ENCODE results near the gene MAPK11.

The MAPK11 gene

DNA sequence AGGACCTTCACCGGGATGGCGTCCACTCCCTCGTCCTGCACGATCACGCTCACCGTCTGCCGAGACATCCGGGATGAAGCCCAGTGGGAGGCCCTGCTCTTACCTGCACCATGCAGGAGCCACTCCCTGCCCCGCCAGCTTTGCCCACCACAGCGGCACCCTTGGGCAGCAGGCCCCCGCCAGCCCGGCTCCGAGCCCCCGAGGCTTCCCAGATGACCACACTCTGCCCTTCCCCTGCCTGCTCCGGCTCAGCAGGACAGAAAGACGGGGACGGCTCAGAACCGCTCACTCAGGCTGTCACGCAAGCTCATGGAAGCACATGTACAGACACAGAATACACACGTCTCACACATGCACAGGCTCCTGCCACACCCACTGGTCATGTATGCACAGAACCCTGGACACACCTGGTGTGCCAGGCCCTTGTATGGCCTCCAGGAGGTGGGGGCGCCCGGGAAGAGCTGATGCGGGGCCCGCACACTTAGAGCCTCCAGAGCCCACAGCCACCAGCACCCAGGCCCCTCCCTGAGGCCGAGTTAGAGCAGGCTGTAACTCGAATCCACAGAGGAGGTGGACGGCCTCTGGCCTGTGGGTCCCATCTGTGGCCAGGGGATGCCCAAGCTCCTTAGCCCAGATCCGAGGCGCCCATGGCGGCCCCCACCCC, 8.9 kb upstream of the MAPK11 start:
- DNase-seq (ENCODE audit: low read depth), result no peak
- H3K4me3 ChIP-seq (ENCODE audit: low read depth, low read length), result no peak overlapping the region
- TF ChIP-seq, protein P1, sequence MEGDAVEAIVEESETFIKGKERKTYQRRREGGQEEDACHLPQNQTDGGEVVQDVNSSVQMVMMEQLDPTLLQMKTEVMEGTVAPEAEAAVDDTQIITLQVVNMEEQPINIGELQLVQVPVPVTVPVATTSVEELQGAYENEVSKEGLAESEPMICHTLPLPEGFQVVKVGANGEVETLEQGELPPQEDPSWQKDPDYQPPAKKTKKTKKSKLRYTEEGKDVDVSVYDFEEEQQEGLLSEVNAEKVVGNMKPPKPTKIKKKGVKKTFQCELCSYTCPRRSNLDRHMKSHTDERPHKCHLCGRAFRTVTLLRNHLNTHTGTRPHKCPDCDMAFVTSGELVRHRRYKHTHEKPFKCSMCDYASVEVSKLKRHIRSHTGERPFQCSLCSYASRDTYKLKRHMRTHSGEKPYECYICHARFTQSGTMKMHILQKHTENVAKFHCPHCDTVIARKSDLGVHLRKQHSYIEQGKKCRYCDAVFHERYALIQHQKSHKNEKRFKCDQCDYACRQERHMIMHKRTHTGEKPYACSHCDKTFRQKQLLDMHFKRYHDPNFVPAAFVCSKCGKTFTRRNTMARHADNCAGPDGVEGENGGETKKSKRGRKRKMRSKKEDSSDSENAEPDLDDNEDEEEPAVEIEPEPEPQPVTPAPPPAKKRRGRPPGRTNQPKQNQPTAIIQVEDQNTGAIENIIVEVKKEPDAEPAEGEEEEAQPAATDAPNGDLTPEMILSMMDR (IDR thresholded peaks at IDR 0.05; ENCODE audit: insufficient read depth, low read depth, low read length, missing control alignments), result no peak

DNA sequence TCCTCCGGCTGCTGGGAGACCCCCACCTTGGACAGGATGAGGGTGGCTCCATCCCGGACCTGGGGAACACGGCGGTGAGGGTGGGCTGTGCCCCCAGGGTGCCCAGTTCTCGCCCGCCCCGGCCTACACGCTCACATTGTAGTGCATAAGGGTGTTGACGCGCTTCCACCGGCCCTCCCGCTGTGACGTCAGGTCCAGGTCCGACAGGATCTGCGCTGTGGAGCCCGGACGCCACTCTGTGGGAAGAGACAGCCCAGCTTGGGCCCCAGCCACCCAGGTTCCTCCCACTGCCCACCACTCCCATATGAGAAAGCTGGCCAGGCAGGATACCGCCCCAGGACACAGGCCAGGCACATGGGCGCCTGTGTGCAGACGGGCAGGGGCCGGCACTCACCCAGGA, 8.3 kb upstream of the MAPK11 start:
- no peak overlapping the region for H3K4me3 ChIP-seq (ENCODE audit: low read depth, low read length)
- DNase-seq (ENCODE audit: low read depth), result no peak
- TF ChIP-seq, protein P1 (IDR thresholded peaks at IDR 0.05; ENCODE audit: insufficient read depth, low read depth, low read length, missing control alignments), result no peak

DNA sequence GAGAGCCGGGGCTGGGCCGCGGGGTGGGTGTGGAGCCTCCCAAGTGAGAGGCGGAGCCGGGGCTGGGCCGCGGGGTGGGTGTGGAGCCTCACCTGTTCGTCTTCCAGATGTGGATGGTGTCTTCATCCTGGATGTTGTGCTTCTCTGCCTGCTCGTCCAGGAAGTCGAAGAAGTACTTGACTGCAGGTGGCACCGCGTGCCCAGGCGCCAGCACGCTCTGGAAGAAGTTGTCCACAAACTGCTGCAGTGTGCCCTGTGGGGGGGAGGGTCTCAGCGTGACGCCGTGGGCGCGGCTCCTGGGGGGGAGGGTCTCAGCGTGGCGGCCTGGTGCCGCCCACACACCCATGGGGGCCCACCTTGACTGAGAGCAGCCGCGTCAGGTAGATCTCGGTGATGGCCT, 7.6 kb upstream of the MAPK11 start:
- DNase-seq (ENCODE audit: low read depth), result no peak
- H3K4me3 ChIP-seq (ENCODE audit: low read depth, low read length), result no peak overlapping the region

DNA sequence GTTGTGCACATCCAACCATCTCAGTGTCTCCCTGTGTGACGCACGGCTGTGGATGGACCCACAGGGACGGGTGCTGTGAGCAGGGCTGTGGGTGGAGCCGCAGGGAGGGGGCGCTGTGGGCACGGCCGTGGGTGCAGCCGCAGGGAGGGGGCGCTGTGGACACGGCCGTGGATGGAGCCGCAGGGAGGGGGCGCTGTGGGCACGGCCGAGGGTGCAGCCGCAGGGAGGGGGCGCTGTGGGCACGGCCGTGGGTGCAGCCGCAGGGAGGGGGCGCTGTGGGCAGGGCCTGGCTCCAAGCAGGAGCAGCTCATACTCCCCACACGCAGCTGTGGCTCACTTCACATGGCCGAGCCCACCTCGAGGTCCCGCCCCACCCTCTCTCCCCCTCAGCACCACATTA, 6.0 kb upstream of the MAPK11 start:
- DNase-seq (ENCODE audit: low read depth), result peak; percentile 96
- TF ChIP-seq, protein P1 (IDR thresholded peaks at IDR 0.05; ENCODE audit: insufficient read depth, low read depth, low read length, missing control alignments), result peak; percentile 95
- no peak overlapping the region for H3K4me3 ChIP-seq (ENCODE audit: low read depth, low read length)

More for the DNA sequence above, 7.6 kb upstream of the MAPK11 start:
- TF ChIP-seq, protein P1 (IDR thresholded peaks at IDR 0.05; ENCODE audit: insufficient read depth, low read depth, low read length, missing control alignments), result no peak

DNA sequence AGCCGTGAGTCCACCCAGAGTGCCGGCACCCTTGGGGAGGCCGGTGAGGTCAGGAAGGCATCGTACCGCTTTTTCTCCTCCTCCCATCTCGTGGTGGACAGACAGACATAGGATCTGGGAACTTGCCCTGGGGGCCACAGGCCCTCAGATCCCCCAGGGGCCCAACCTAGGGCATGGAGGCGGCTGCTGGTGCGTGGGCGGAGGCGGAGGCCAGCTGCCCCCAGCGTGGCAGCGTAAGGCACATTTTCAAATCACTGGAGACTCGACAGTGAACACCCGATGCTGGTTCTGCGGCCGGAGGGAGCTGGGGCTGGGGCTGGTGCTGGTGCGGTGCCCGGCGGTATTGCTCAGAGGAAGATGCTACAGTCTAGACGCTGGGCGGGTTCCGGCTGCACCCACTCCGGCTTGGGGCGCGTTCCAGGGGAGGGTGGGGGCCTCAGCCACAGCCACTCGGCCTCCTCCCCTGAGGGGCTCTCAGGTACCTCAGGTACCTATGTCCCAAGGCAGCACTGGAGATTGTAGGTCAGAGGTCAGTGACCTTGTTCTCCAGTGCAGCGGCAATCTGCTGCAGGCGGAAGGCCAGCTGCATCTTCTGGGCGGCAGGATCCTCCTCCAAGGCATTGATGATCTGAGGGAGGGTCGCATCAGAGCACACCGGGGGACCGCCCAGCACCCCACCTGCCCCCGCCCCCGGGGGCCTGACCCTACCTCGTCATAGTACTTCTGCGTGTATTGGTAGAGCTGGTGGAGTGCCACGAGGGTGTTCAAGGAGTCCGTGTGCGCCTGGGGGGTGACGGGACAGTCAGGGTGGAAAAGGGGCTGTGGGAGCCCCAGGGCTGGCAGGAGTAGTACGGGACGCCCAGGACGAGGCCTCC, 5.2 kb upstream of the MAPK11 start:
- no peak for DNase-seq (ENCODE audit: low read depth)
- H3K4me3 ChIP-seq (ENCODE audit: low read depth, low read length), result no peak overlapping the region
- TF ChIP-seq, protein P1 (IDR thresholded peaks at IDR 0.05; ENCODE audit: insufficient read depth, low read depth, low read length, missing control alignments), result no peak

DNA sequence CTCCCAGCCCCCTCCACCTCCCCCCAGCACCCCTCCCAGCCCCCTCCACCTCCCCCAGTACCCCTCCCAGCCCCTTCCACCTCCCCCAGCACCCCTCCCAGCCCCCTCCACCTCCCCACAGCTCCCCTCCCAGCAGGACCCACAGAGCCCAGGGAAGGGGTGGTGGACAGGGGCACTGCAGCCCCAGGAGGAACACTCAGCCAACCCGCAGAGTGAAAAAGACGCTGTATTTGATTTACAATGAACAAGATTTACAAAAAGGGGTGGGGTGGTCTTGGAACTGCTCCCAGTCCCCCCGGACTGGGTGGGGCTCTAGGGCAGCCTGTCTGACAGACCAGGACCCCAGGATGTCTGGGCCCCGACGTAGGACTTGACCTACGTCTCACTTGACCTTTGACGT, 4.6 kb upstream of the MAPK11 start:
- no peak for DNase-seq (ENCODE audit: low read depth)
- TF ChIP-seq, protein P1 (IDR thresholded peaks at IDR 0.05; ENCODE audit: insufficient read depth, low read depth, low read length, missing control alignments), result no peak
- no peak overlapping the region for H3K4me3 ChIP-seq (ENCODE audit: low read depth, low read length)
